ENCODE data around the gene NUDT8.
"Not testable (repeated sequence)": the region's sequence is repeated elsewhere in the genome, so short reads cannot be mapped to it uniquely, and the experiment has no call there.

NUDT8 gene

GRCh38 chr11:67629386-67630227 is at the start of gene NUDT8:
NUDT8 (minus strand) TSS chr11:67629937; CDS start chr11:67629911, 26 bp downstream.
- peak; percentile 80 for DNase-seq

- no peak for DNase-seq
Measured at GRCh38 chr11:67675058-67675747, 45.5 kb upstream of the NUDT8 start.

GRCh38 chr11:67674442-67674871 is 44.7 kb upstream of the NUDT8 start, which contains the start of gene ALDH3B2:
ALDH3B2 (minus strand) TSS chr11:67674623; CDS start chr11:67666935, 7,688 bp downstream.
- no peak for DNase-seq

GRCh38 chr11:67673902-67674301 is 44.2 kb upstream of the NUDT8 start:
- DNase-seq, result no peak

- no peak for DNase-seq
Measured at GRCh38 chr11:67673358-67673757, 43.6 kb upstream of the NUDT8 start.

- no peak for DNase-seq
Measured at GRCh38 chr11:67671211-67671520, 41.4 kb upstream of the NUDT8 start.

- DNase-seq, result no peak
Measured at GRCh38 chr11:67670316-67671210, 40.8 kb upstream of the NUDT8 start.

- DNase-seq, result no peak
Measured at GRCh38 chr11:67668192-67668551, 38.4 kb upstream of the NUDT8 start.

- no peak for DNase-seq
Measured at GRCh38 chr11:67667490-67668191, 37.9 kb upstream of the NUDT8 start.

GRCh38 chr11:67666676-67667489 is 37.1 kb upstream of the NUDT8 start:
- no peak for DNase-seq

- no peak for DNase-seq
Measured at GRCh38 chr11:67666303-67666645, 36.5 kb upstream of the NUDT8 start.

GRCh38 chr11:67665541-67666302 is 36.0 kb upstream of the NUDT8 start:
- no peak for DNase-seq

GRCh38 chr11:67664696-67665540 is 35.2 kb upstream of the NUDT8 start:
- DNase-seq, result no peak

GRCh38 chr11:67664213-67664585 is 34.5 kb upstream of the NUDT8 start:
- DNase-seq, result no peak

- no peak for DNase-seq
Measured at GRCh38 chr11:67663532-67664212, 33.9 kb upstream of the NUDT8 start.

- no peak for DNase-seq
Measured at GRCh38 chr11:67662835-67663531, 33.2 kb upstream of the NUDT8 start.

GRCh38 chr11:67662142-67662834 is 32.6 kb upstream of the NUDT8 start:
- no peak for DNase-seq

GRCh38 chr11:67660752-67661151 is 31.0 kb upstream of the NUDT8 start:
- DNase-seq, result not testable (repeated sequence)
